Prostate gland (tissue), 2 donors: ENCODE data around the gene SPATA20. TPM values are rescaled to one million over a fixed set of nuclear protein-coding genes. Genes with fewer than 3 reads are reported as not detected.

ENCODE experiments used
- DNase-seq: peaks from one replicate; pipeline ENCODE4 v3.0.0-alpha.2; 2019; ENCODE audit warnings: low spot score
- H3K27ac ChIP-seq, 2 donors: fragments of 200-600 bp; sonication (generic); 2 replicates each; pipeline ENCODE4 v1.5.1; 2017 to 2019
- H3K27me3 ChIP-seq: fragments of 200-600 bp; sonication (generic); replicated peaks from 2 replicates; pipeline ENCODE4 v1.5.1; 2019; ENCODE audit not compliant: insufficient read depth
- H3K36me3 ChIP-seq, 2 donors: fragments of 200-600 bp; sonication (generic); 1 replicate in 1 of 2; 2 replicates in 1 of 2; pipeline versions ENCODE4 v1.5.1 to v1.8.1; 2017 to 2019
- H3K4me1 ChIP-seq: fragments of 200-600 bp; sonication (generic); replicated peaks from 2 replicates; pipeline ENCODE4 v1.5.1; 2019
- H3K4me3 ChIP-seq, 2 donors: fragments of 200-600 bp; sonication (generic); 2 replicates each; pipeline ENCODE4 v1.5.1; 2017 to 2019
- H3K9me3 ChIP-seq: fragments of 200-600 bp; sonication (generic); 2 replicates; pipeline ENCODE4 v1.5.1; 2017
- CTCF ChIP-seq, 4 experiments: fragments of 200-600 bp in 2 of 4; fragments of 450-650 bp in 2 of 4; sonication (generic) in 2 of 4; IDR thresholded peaks; 1 replicate in 3 of 4; 2 replicates in 1 of 4; pipeline ENCODE4 v1.5.1; 2016 to 2019; ENCODE audit warnings: antibody characterized with exemption in 4 of 4, mild to moderate bottlenecking in 2 of 4, moderate library complexity in 2 of 4
- POLR2A ChIP-seq: fragments of 450-650 bp; IDR thresholded peaks from one replicate; pipeline ENCODE4 v1.6.1; 2016; ENCODE audit warnings: antibody characterized with exemption, mild to moderate bottlenecking
- POLR2AphosphoS5 ChIP-seq: sonication (generic); formaldehyde crosslinking; IDR thresholded peaks from one replicate; pipeline ENCODE4 v1.6.1; 2017; ENCODE audit warnings: antibody characterized with exemption
- WGBS: methylation state at CpG from one replicate; pipeline ENCODE4 v1.1.5; 2018; 5-methylcytosine and 5-hydroxymethylcytosine counted together
- intact Hi-C: fragments of 100-400 bp; cut with DNase I; formaldehyde crosslinking; loops from one replicate; pipeline ENCODE4 v1.14.2; 2022
- total RNA-seq, 2 donors: library from RNA; depleted of rRNA; stranded (reverse); fragments of >200 nt; gene quantifications; one replicate each; pipeline ENCODE4 v1.1.0, GENCODE V29; 2016

Gene SPATA20
- total RNA-seq, 2 donors from 2014 or later, result 188 to 208 TPM

- no peaks in the 10 kb centered on the region for H3K9me3 ChIP-seq
- no peaks in the 10 kb centered on the region for H3K36me3 ChIP-seq
- TF ChIP-seq POLR2A (no peak), POLR2AphosphoS5 (no peak), CTCF (IDR thresholded peaks at IDR 0.05) (no peak)
- H3K4me1 ChIP-seq, result peaks cover 29% of the 10 kb centered on the region
- peak overlapping the region; percentile 47 to 54 for H3K27ac ChIP-seq
- peak; percentile 51 for DNase-seq
- WGBS, result 23% methylated on average over 10 of the region's 10 CpGs
- intact Hi-C loops, result no loop called here
- H3K4me3 ChIP-seq, result no peak overlapping the region
- H3K27me3 ChIP-seq, result no peaks in the 10 kb centered on the region
Measured at GRCh38 chr17:50589095-50589705, 42.2 kb downstream of the SPATA20 start.

DNA sequence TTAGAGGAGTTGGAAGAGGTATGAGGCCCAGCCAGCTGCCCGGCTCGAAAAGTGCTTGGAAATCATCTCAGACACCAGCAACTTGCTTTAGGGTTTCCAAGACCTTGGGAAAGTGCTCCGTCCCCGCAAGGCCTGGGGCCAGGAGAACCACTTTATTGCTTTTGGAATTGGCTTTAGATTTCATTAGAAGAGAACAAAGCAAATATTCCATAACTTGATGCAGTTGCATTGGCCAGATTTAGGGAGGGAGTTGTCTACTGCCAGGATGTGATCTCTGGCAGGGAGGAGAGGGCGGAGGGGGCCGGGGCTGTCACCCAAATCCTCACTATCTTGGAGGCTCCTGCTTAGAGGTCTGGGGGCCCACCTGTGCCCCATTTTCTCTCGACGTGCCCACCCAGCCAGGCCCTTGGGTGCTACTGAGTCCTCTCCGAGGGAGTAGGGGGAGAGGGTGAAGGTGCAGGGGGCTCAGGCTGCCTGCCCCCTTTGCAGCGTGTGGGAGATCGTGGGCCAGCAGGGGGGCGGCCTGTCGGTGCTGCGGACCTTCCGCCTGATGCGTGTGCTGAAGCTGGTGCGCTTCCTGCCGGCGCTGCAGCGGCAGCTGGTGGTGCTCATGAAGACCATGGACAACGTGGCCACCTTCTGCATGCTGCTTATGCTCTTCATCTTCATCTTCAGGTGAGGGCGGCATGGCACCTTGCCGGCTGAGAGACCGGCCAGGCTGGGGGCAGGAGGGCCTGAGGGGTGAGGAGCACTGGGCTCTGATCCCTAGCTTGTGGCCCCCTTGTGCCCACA is 44.2 kb downstream of the SPATA20 start:
- DNase-seq, result peak; percentile 22
- intact Hi-C loops, result no loop called here
- Histone ChIP-seq H3K4me1 (peaks cover 29% of the 10 kb centered on the region), H3K27me3 (no peaks in the 10 kb centered on the region), H3K9me3 (no peaks in the 10 kb centered on the region), H3K4me3 (no peak overlapping the region), H3K27ac (peak overlapping the region; percentile 55 to 62), H3K36me3 (no peaks in the 10 kb centered on the region)
- WGBS, result 64% methylated on average over 24 of the region's 24 CpGs
- TF ChIP-seq POLR2A (no peak), POLR2AphosphoS5 (peak; percentile 46), CTCF (IDR thresholded peaks at IDR 0.05) (no peak)

DNA sequence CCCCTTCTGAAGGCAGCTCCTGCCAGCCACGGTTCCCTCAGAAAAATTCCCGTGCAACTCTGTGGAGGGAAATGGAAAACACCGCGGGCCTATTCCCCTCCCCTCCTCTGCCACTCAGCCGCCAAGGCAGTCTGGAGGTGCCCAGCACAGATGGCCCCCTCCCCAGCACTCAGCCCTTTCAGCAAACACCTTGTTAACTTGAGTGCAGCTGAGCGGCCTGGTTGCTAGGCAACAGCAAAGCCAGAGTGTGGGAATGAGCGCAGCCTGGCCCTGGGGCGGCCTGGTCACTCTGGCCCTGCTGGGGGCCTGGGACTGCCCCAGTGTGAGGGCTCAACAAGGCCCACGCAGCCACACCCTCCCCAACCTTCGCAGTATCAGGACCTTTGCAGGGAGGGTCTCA is 46.3 kb downstream of the SPATA20 start:
- intact Hi-C loops, result no loop called here
- peak; percentile 72 for DNase-seq
- H3K27ac ChIP-seq, result no peak overlapping the region
- TF ChIP-seq POLR2A (no peak), POLR2AphosphoS5 (peak; percentile 61)
- 31% methylated on average over 9 of the region's 10 CpGs for WGBS
- H3K9me3 ChIP-seq, result no peaks in the 10 kb centered on the region
- peaks cover 29% of the 10 kb centered on the region for H3K4me1 ChIP-seq
- no peak overlapping the region for H3K4me3 ChIP-seq
- no peaks in the 10 kb centered on the region for H3K36me3 ChIP-seq
- H3K27me3 ChIP-seq, result no peaks in the 10 kb centered on the region

DNA sequence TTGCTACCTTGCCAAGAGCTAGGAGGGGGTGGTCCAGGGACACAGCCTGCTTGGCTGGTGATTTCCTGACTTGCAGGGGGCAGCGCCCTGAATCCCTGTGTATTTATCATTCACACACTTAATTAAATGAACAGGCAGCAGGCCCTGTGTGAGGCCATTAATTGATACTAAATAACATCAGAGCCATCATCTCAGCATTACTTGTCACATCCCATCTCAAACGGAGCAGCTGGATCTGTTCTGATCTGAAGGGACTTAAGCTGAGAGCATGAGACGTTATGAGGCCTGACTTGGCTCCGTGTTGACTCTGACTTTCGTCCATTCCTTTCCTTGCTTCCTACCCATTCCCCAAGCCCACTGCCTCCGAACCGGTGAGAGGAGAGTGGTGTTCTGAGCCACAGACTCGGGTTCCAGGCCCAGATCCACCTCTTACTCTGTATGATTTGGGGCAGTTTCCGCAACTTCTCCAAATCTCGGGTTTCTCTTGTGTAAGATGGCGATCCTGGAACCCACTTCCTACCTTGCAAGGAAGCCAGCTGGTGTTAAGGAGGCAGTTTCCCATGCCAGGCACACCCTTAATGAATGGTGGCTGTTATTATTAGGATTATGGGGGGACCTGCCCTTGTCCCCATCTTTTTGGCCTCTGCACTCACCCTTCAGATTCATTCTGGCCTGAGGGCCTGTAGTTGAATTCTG is 47.3 kb downstream of the SPATA20 start:
- no peaks in the 10 kb centered on the region for H3K9me3 ChIP-seq
- TF ChIP-seq CTCF (IDR thresholded peaks at IDR 0.05) (no peak), POLR2A (no peak), POLR2AphosphoS5 (no peak)
- no peaks in the 10 kb centered on the region for H3K36me3 ChIP-seq
- peaks cover 20% of the 10 kb centered on the region for H3K4me1 ChIP-seq
- H3K27ac ChIP-seq, result no peak overlapping the region
- no peak overlapping the region for H3K4me3 ChIP-seq
- 78% methylated on average over 11 of the region's 11 CpGs for WGBS
- no peaks in the 10 kb centered on the region for H3K27me3 ChIP-seq
- intact Hi-C loops, result no loop called here
- no peak for DNase-seq

DNA sequence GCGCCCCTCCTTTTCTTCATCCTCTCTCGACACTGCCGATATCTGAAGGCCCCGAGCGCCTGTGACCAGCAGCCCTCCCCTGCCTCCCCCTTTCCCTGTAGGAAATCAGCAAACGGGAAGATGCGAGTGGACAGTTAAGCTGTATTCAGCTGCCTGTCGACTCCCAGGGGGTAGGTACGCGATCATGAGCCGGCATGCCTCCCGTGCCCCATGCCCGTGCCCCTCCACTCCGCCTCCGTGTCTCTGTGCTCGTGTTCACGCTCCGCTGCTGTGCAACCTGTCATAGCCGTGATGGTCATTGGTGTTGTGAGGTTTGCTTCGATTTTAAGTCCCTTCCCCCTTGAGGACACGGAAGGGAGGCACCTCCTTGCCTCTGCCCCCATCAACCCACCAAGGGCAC is 47.9 kb downstream of the SPATA20 start:
- H3K4me3 ChIP-seq, result no peak overlapping the region
- peaks cover 17% of the 10 kb centered on the region for H3K4me1 ChIP-seq
- no peaks in the 10 kb centered on the region for H3K36me3 ChIP-seq
- no peak overlapping the region for H3K27ac ChIP-seq
- WGBS, result 91% methylated on average over 21 of the region's 21 CpGs
- intact Hi-C loops, result no loop called here
- H3K27me3 ChIP-seq, result no peaks in the 10 kb centered on the region
- no peak for DNase-seq
- TF ChIP-seq POLR2AphosphoS5, result no peak
- no peak for TF ChIP-seq CTCF (IDR thresholded peaks at IDR 0.05)
- TF ChIP-seq POLR2A, result no peak
- H3K9me3 ChIP-seq, result no peaks in the 10 kb centered on the region
